Adrenal gland (tissue), 5 donors: ENCODE results near the gene RBM28.

ENCODE experiments used
- POLR2A ChIP-seq, 2 donors: fragments of 450-650 bp; IDR thresholded peaks; one replicate each; pipeline ENCODE4 v1.6.1; 2017; ENCODE audit warnings: antibody characterized with exemption in 2 of 2, mild to moderate bottlenecking in 2 of 2, moderate library complexity in 1 of 2
- TF ChIP-seq, protein P1 (sequence below), 6 experiments: fragments of 450-650 bp in 4 of 6; fragments of 200-600 bp in 2 of 6; sonication (generic) in 1 of 6; IDR thresholded peaks; 1 replicate in 5 of 6; 2 replicates in 1 of 6; pipeline versions ENCODE4 v1.5.1 to v1.8.0; 2016 to 2021; ENCODE audit warnings: antibody characterized with exemption in 6 of 6, mild to moderate bottlenecking in 2 of 6, moderate library complexity in 1 of 6
- donor health status: DM: no; HTN: no; CAD: no.

DNA sequence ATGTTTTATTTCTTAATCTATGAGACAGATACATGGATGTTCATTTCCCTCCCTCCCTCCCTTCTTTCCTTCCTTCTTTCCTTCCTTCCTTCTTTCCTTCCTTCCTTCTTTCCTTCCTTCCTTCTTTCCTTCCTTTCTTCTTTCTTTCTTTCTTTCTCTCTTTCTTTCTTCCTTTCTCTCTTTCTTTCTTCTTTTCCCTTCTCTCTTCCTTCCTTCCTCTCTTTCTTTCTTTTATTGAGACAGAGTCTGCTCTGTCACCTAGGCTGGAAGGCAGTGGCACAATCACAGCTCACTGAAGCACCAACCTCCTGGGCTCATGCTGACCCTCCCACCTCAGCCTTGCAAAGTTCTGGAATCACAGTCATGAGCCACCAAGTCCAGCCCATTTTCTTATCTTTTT is 23.3 kb upstream of the RBM28 start:
- TF ChIP-seq, protein P1, sequence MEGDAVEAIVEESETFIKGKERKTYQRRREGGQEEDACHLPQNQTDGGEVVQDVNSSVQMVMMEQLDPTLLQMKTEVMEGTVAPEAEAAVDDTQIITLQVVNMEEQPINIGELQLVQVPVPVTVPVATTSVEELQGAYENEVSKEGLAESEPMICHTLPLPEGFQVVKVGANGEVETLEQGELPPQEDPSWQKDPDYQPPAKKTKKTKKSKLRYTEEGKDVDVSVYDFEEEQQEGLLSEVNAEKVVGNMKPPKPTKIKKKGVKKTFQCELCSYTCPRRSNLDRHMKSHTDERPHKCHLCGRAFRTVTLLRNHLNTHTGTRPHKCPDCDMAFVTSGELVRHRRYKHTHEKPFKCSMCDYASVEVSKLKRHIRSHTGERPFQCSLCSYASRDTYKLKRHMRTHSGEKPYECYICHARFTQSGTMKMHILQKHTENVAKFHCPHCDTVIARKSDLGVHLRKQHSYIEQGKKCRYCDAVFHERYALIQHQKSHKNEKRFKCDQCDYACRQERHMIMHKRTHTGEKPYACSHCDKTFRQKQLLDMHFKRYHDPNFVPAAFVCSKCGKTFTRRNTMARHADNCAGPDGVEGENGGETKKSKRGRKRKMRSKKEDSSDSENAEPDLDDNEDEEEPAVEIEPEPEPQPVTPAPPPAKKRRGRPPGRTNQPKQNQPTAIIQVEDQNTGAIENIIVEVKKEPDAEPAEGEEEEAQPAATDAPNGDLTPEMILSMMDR (IDR thresholded peaks at IDR 0.05) = no peak
- TF ChIP-seq POLR2A (IDR thresholded peaks at IDR 0.05) = no peak
